Ascending aorta (tissue), 2 donors: Measurements from ENCODE around the gene MYOZ3. TPM values are rescaled to one million over a fixed set of nuclear protein-coding genes. Genes with fewer than 3 reads are reported as not detected.

Experiments used
- DNase-seq, 2 donors: peaks; one replicate each; pipeline ENCODE4 v3.0.0-alpha.2; 2019; ENCODE audit warnings: low spot score in 2 of 2
- H3K27ac ChIP-seq, 2 donors: fragments of 200-600 bp; sonication (generic); one replicate each; pipeline ENCODE4 v1.5.1; 2016 to 2017; ENCODE audit warnings: mild to moderate bottlenecking in 1 of 2
- H3K27me3 ChIP-seq: fragments of 200-600 bp; sonication (generic); one replicate; pipeline ENCODE4 v1.5.1; 2017
- H3K36me3 ChIP-seq, 2 donors: fragments of 200-600 bp; sonication (generic); one replicate each; pipeline ENCODE4 v1.5.1; 2016
- H3K4me1 ChIP-seq, 2 donors: fragments of 200-600 bp; sonication (generic); one replicate each; pipeline ENCODE4 v1.5.1; 2016 to 2017; ENCODE audit warnings: mild to moderate bottlenecking in 1 of 2
- H3K4me3 ChIP-seq, 2 donors: fragments of 200-600 bp; sonication (generic); one replicate each; pipeline ENCODE4 v1.5.1; 2016 to 2017; ENCODE audit warnings: mild to moderate bottlenecking in 1 of 2
- H3K9me3 ChIP-seq, 2 donors: fragments of 200-600 bp; sonication (generic); one replicate each; pipeline ENCODE4 v1.5.1; 2016
- intact Hi-C: fragments of 100-400 bp; cut with DNase I; formaldehyde crosslinking; loops from one replicate; pipeline ENCODE4 v1.15.1; 2023
- total RNA-seq: library from RNA; depleted of rRNA; stranded (reverse); fragments of >200 nt; gene quantifications from one replicate; pipeline ENCODE4 v1.1.0, GENCODE V29; 2016
- TF ChIP-seq, protein P1 (sequence below), 3 experiments: fragments of 200-600 bp in 2 of 3; fragments of 450-650 bp in 1 of 3; sonication (generic) in 2 of 3; IDR thresholded peaks; one replicate each; pipeline ENCODE4 v1.5.1; 2016 to 2019; ENCODE audit warnings: antibody characterized with exemption in 3 of 3, mild to moderate bottlenecking in 1 of 3, moderate library complexity in 1 of 3

The MYOZ3 gene
- total RNA-seq, 1 donor from 2014 or later = 1.1 TPM

DNA sequence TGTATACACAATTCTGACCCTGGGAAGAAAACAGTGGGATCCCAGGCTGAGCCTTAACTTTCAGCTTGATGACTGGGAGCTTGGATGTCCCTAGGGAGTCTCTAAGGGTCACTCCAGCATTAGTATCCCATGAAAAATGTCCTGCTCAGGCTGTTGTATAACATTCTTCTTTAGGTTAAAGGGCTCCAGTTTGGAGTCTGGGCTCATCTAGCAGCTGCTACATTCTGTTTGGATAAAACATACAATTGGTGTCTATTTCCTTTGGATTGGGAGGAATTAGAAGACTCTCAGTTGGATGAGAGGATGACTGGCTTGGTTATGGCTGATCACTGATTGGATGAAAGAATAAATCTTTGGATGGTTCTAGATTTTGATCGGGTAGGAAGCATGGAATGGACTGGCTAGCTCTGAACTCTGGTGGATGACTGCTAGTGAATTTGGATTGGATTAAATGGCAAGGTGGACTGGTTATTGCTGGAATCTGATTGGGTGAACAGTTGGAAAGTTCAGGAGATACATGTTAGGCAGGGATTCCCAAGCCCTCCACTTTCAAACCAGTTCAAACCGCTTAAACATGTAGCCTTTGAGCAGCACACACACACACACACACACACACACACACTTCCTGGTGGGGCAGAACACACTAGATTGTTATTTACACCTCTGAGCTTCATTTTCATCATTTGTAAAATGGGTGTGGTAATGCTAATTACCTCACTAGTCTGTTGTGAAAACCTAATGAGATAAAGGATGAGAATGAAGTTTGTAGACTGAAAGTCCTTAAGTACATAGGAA lies 7.1 kb upstream of the MYOZ3 start:
- no peaks in the 10 kb centered on the region for H3K9me3 ChIP-seq
- H3K36me3 ChIP-seq = peaks cover 24 to 47% of the 10 kb centered on the region in 2 donors
- intact Hi-C loops = loop anchor here (2.0 kb wide), 1 partner anchor 63 kb away; no protein-coding TSS in a partner anchor
- peak overlapping the region; percentile 86 for H3K27ac ChIP-seq
- H3K27me3 ChIP-seq = no peaks in the 10 kb centered on the region
- H3K4me1 ChIP-seq = peaks cover 29 to 65% of the 10 kb centered on the region in 2 donors
- H3K4me3 ChIP-seq = no peak overlapping the region
- DNase-seq = no peak
- TF ChIP-seq, protein P1, sequence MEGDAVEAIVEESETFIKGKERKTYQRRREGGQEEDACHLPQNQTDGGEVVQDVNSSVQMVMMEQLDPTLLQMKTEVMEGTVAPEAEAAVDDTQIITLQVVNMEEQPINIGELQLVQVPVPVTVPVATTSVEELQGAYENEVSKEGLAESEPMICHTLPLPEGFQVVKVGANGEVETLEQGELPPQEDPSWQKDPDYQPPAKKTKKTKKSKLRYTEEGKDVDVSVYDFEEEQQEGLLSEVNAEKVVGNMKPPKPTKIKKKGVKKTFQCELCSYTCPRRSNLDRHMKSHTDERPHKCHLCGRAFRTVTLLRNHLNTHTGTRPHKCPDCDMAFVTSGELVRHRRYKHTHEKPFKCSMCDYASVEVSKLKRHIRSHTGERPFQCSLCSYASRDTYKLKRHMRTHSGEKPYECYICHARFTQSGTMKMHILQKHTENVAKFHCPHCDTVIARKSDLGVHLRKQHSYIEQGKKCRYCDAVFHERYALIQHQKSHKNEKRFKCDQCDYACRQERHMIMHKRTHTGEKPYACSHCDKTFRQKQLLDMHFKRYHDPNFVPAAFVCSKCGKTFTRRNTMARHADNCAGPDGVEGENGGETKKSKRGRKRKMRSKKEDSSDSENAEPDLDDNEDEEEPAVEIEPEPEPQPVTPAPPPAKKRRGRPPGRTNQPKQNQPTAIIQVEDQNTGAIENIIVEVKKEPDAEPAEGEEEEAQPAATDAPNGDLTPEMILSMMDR (IDR thresholded peaks at IDR 0.05) = no peak

DNA sequence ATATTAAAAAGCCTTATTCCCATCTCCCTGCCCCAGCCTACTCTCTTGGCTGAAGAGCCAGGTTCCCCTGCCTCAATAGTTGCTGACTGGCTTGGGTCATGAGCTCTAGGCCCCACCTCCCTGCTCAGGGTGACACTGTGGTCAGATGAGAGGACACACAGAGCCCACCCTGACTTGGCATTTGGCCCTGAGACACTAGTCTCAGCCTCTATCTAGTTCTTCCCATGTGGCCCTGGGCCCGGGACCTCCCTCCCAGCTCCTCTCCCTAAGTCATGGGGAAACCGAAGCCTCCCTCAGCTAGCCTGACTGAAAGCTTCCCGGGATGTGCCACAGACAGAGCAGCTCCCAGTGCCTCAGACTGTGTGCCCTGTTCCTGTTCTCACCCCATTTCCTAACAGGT lies 5.8 kb upstream of the MYOZ3 start:
- Histone ChIP-seq H3K27me3 (no peaks in the 10 kb centered on the region), H3K4me1 (peaks cover 23 to 58% of the 10 kb centered on the region in 2 donors), H3K27ac (peak overlapping the region; percentile 86 to 90), H3K36me3 (peaks cover 11 to 34% of the 10 kb centered on the region in 2 donors), H3K4me3 (no peak overlapping the region), H3K9me3 (no peaks in the 10 kb centered on the region)
- intact Hi-C loops = loop anchor here (5.0 kb wide), 1 partner anchor 47 kb away; the partner anchor contains the start of gene RBM22
- TF ChIP-seq, protein P1 (IDR thresholded peaks at IDR 0.05) = no peak
- DNase-seq = no peak

DNA sequence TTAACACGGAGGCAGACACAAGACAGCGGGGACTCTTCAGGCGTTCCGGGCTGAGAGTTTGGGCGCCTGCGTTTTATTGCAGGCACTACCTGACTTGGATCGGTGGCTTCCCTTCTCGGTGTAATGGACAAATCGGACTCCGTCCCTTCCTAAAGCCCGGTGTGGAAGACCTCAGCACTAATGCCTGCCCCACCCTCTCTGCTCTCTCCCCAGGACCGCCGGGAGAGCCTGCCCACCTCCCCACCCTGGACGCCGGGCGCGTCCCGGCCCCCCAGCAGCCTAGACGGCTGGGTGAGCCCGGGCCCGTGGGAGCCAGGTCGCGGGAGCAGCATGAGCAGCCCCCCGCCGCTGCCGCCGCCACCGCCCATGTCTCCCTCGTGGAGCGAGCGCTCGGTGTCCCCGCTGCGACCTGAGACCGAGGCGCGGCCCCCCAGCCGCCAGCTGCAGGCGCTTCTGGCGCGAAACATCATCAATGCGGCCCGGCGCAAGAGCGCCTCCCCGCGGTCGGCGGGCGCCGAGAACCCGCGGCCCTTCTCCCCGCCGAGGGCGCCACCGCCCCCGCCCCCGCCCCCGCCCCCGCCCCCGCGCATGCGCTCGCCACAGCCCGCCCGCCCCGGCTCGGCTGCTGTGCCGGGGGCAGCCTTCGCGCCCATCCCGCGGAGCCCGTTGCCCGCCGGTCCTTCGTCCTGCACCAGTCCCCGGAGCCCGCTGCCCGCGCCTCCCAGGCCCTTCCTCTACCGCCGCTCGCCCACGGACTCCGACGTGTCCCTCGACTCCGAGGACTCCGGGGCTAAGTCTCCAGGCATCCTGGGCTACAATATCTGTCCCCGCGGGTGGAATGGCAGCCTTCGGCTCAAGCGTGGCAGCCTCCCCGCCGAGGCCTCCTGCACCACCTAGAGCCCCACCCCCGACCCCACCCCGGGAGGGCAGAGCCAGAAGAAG lies 4.6 kb upstream of the MYOZ3 start:
- H3K4me1 ChIP-seq = peaks cover 19 to 56% of the 10 kb centered on the region in 2 donors
- H3K4me3 ChIP-seq = peak overlapping the region; percentile 44 to 59
- no peak for DNase-seq

DNA sequence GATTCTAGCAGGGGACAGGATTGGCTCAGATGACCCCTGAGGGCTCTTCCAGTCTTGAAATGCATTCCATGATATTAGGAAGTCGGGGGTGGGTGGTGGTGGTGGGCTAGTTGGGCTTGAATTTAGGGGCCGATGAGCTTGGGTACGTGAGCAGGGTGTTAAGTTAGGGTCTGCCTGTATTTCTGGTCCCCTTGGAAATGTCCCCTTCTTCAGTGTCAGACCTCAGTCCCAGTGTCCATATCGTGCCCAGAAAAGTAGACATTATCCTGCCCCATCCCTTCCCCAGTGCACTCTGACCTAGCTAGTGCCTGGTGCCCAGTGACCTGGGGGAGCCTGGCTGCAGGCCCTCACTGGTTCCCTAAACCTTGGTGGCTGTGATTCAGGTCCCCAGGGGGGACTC lies 2.9 kb upstream of the MYOZ3 start:
- Histone ChIP-seq H3K36me3 (peaks cover 0 to 15% of the 10 kb centered on the region in 2 donors), H3K4me1 (peaks cover 16 to 40% of the 10 kb centered on the region in 2 donors), H3K4me3 (no peak overlapping the region), H3K27ac (peak overlapping the region; percentile 85 to 90), H3K9me3 (no peaks in the 10 kb centered on the region), H3K27me3 (no peaks in the 10 kb centered on the region)
- TF ChIP-seq, protein P1 (IDR thresholded peaks at IDR 0.05) = no peak
- intact Hi-C loops = loop anchor here (5.0 kb wide), 1 partner anchor 44 kb away; the partner anchor contains the start of gene RBM22
- peak in 1 of 2 donors; percentile 58 for DNase-seq

More for the DNA sequence above, 4.6 kb upstream of the MYOZ3 start:
- TF ChIP-seq, protein P1 (IDR thresholded peaks at IDR 0.05) = peak; percentile 39 to 66 (median 58)
- H3K27ac ChIP-seq = peak overlapping the region; percentile 86 to 90
- no peaks in the 10 kb centered on the region for H3K27me3 ChIP-seq
- H3K9me3 ChIP-seq = no peaks in the 10 kb centered on the region
- intact Hi-C loops = loop anchor here (1.0 to 5.0 kb wide), 4 partner anchors 46 to 198 kb away; partner anchors contain the start of gene RBM22
- H3K36me3 ChIP-seq = peaks cover 0 to 23% of the 10 kb centered on the region in 2 donors

DNA sequence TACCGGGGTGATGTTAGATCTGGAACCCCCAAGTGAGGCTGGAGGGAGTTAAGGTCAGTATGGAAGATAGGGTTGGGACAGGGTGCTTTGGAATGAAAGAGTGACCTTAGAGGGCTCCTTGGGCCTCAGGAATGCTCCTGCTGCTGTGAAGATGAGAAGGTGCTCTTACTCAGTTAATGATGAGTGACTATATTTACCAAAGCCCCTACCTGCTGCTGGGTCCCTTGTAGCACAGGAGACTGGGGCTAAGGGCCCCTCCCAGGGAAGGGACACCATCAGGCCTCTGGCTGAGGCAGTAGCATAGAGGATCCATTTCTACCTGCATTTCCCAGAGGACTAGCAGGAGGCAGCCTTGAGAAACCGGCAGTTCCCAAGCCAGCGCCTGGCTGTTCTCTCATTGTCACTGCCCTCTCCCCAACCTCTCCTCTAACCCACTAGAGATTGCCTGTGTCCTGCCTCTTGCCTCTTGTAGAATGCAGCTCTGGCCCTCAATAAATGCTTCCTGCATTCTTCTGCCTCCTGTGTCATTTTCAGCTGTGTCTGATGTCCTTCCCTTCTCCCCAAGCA lies 2.3 kb upstream of the MYOZ3 start:
- peak in 1 of 2 donors; percentile 43 for DNase-seq
- H3K27ac ChIP-seq = peak overlapping the region; percentile 85 to 90
- no peaks in the 10 kb centered on the region for H3K9me3 ChIP-seq
- H3K36me3 ChIP-seq = peaks cover 0 to 8% of the 10 kb centered on the region in 2 donors
- TF ChIP-seq, protein P1 (IDR thresholded peaks at IDR 0.05) = no peak
- peaks cover 16 to 35% of the 10 kb centered on the region in 2 donors for H3K4me1 ChIP-seq
- no peaks in the 10 kb centered on the region for H3K27me3 ChIP-seq
- intact Hi-C loops = loop anchor here (5.0 kb wide), 1 partner anchor 44 kb away; the partner anchor contains the start of gene RBM22
- no peak overlapping the region for H3K4me3 ChIP-seq
